Posterior vena cava (tissue), 2 donors: Measurements from ENCODE around the gene RNF125. TPM values are rescaled to one million over a fixed set of nuclear protein-coding genes. Genes with fewer than 3 reads are reported as not detected.
"Not testable (repeated sequence)": the region's sequence is repeated elsewhere in the genome, so short reads cannot be mapped to it uniquely, and the experiment has no call there.

Experiments
- DNase-seq: peaks from one replicate; pipeline ENCODE4 v3.0.0-alpha.2; 2020; ENCODE audit warnings: low spot score
- intact Hi-C, 2 donors: fragments of 100-400 bp; cut with DNase I; formaldehyde crosslinking; loops; one replicate each; pipeline versions ENCODE4 v1.14.1 to v1.14.2; 2022 to 2023
- total RNA-seq, 2 donors: library from RNA; stranded (reverse); fragmentation: NEBNext Ultra II Directional; extraction: Animal tissue kit (Norgen Biotek cat#: 25700); gene quantifications; one replicate each; pipeline ENCODE4 v1.2.1, GENCODE V29; 2021
- donor health status: DM: yes; HTN: yes; CAD: no.
- donor health status: DM: yes; HTN: yes; CAD: no.

RNF125 gene
- total RNA-seq, 2 donors from 2014 or later, result 3.7 to 9.0 TPM

DNA sequence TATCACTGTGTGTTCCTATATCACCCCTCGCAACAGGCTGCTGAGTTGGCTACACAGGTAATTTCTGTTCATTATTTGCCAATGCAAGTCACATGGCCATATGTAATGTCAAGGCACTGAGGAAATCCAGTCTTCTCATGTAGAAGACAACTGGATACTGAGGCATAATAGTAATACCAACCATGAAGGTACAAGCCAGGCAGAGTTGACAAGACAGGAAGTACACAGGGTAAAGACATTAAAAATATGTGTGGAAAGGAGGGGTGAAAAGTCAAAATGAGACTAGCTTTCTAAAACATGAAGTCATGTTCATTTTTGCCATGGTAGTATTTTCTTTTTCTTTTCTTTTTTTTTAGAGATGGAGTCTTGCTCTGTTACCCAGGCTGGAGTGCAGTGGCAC, 55.6 kb downstream of the RNF125 start:
- intact Hi-C loops, result no loop called here
- no peak for DNase-seq

- intact Hi-C loops, result no loop called here
Observed at GRCh38 chr18:32078845-32079244, 60.2 kb downstream of the RNF125 start.

GRCh38 chr18:32081881-32082280, 63.3 kb downstream of the RNF125 start:
- intact Hi-C loops, result loop anchor here in 1 of 2 donors (10.0 kb wide), 1 partner anchor 137 kb away; the partner anchor contains the start of gene TRAPPC8
- no peak for DNase-seq

More at GRCh38 chr18:32078845-32079244, 60.2 kb downstream of the RNF125 start:
- DNase-seq, result no peak

GRCh38 chr18:32083781-32084180, 65.2 kb downstream of the RNF125 start:
- no peak for DNase-seq
- intact Hi-C loops, result loop anchor here in 1 of 2 donors (10.0 kb wide), 1 partner anchor 139 kb away; the partner anchor contains the start of gene TRAPPC8

DNA sequence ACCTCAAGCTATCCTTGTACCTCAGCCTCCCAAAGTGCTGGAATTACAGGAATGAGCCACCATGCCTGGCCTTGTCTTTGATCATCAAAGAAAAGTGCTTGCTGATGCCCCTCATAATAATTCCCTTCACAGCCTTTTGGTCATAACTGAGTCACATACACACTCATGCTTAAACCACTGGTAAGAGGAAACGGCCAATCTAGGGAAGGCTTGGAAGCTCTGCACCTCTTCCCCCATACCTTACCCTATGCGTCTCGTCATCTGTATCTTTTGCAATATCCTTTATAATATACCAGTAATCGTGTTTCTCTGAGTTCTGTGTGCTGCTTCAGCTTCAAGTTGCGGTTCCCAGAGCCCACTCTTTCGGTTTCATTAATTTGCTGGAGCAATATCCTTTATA, 68.3 kb downstream of the RNF125 start:
- intact Hi-C loops, result loop anchor here in 1 of 2 donors (10.0 kb wide), 1 partner anchor 142 kb away; the partner anchor contains the start of gene TRAPPC8
- DNase-seq, result no peak

GRCh38 chr18:32090831-32091230, 72.2 kb downstream of the RNF125 start:
- not testable (repeated sequence) for DNase-seq
- intact Hi-C loops, result loop anchor here in 1 of 2 donors (5.0 kb wide), 1 partner anchor 259 kb away; no protein-coding TSS in a partner anchor

GRCh38 chr18:32091325-32091723, 72.7 kb downstream of the RNF125 start:
- no peak for DNase-seq
- intact Hi-C loops, result loop anchor here in 1 of 2 donors (5.0 kb wide), 1 partner anchor 259 kb away; no protein-coding TSS in a partner anchor

- intact Hi-C loops, result loop anchor here in 1 of 2 donors (5.0 kb wide), 1 partner anchor 260 kb away; no protein-coding TSS in a partner anchor
- peak; percentile 96 for DNase-seq
Observed at GRCh38 chr18:32091724-32092421, 73.2 kb downstream of the RNF125 start, which contains the start of gene RNF138. Gene RNF138 (plus strand): TSS chr18:32091874. CDS start chr18:32092777, 903 bp downstream.

DNA sequence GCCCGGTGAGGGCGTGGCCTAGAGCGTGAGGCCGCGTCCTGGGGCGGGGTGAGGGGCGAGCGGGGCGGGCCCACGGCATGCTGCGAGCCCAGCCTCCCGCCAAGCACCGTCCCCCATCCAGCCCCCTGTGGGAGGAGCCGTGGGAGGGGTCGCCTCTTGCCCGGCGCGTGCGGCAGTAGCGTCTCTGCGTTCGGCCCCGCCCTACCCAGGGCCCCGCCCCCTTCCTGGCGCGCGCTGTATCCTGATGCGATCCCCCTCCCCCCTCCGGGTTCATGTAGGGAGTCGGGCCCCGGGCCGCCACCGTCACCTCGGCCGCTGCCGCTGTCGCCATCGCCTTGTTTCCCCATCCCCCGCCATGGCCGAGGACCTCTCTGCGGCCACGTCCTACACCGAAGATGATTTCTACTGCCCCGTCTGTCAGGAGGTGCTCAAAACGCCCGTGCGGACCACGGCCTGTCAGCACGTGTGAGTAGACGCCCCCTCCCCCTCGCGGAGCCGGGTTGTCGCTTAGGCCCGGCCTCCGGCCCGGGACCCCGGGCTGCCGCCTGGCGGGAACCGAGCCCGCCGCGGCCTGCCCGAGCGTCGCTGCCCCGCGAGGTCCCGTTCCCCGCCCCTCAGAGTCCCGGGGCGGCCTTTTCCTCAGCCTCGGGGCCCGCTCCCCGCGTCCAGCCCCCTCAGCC, 73.9 kb downstream of the RNF125 start:
- intact Hi-C loops, result loop anchor here in 1 of 2 donors (5.0 kb wide), 1 partner anchor 260 kb away; no protein-coding TSS in a partner anchor
- DNase-seq, result peak; percentile 100

GRCh38 chr18:32093102-32093511, 74.5 kb downstream of the RNF125 start:
- peak; percentile 83 for DNase-seq
- intact Hi-C loops, result loop anchor here in 1 of 2 donors (5.0 kb wide), 1 partner anchor 261 kb away; no protein-coding TSS in a partner anchor

DNA sequence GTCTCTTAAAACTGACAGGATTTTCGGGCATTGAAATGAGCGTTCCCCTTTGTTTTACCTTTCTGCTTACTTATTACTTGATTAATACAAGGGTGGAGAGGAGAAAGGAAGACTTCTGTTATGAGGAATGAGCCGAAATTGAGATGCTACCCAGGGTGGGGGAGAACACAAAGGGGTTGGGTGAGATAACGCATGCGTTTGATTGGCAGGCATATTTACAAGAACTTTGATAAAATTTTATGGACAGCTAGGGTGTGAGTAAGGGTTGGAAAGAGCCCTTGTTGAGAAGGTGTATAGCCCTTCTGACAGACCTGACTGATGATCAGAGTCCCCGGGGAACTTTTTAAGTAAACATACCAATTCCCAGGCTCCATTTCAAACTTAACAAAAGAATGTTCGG, 74.9 kb downstream of the RNF125 start:
- DNase-seq, result no peak
- intact Hi-C loops, result loop anchor here in 1 of 2 donors (5.0 kb wide), 1 partner anchor 261 kb away; no protein-coding TSS in a partner anchor

DNA sequence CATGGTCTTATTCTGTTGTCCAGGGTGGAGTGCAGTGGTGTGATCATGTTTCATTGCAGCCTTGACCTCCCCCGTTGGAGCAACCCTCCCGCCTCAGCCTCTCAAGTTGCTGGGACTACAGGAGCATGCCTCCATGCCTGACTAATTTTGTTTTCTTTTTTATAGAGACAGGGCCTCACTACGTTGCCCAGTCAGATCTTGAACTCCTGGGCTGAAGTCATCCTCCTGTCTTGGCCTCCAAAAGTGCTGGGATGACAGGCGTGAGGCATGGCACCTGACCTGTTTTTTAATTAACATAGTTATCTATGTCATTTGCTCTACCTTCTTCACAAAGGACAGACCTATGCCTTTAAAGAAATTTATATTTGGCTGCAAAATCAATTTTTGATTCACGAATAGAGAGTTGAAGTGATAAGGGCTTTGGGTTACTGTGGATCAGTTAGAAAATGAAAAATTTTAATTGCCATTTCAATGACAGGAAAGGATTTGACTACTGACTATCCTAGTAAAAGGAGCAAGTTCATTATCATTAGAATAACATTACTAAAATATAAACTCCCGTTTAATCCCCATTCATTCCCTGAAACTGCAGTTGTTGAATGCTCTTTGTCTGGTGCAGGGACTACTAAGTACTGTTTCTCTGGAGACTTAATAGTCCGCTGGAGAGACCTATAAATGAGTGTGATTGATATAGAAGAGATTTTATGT, 76.7 kb downstream of the RNF125 start:
- intact Hi-C loops, result no loop called here
- no peak for DNase-seq

DNA sequence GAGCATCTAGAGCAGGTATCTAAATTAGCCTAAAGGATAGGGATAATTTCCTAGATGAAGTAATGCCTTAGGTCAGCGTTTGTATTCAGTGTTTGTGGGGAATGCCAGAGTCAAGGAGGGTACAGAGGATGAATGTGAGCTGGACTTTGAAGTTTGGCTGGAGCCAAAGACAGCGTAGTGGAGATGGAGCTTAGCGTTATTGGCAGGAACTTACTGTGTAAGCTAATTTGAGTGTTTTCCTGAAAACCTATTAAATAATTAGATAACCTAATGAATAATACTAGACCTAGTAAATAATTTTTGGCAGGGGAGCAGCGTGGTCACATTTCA, 77.2 kb downstream of the RNF125 start:
- intact Hi-C loops, result no loop called here

DNA sequence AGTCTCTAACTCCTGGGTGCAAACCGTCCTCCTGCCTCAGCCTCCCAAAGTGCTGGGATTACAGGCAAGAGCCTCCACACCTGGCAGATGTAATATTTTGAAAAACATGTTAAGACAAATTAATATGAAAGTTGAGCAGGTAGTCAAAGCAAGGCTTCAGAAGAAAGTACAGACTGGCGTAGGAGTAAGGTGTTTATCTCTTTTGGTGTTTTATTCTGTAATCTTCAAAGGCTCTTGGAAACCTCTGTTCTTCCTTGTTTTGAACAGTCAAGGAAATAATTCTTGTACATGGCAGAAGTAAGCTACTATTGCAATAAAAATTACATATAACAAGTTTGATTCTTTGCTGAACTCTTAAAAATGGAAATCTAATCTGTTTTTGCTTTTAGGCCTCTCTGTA, 78.3 kb downstream of the RNF125 start:
- DNase-seq, result no peak
- intact Hi-C loops, result no loop called here

More for the DNA sequence above, 77.2 kb downstream of the RNF125 start:
- no peak for DNase-seq

- intact Hi-C loops, result no loop called here
- no peak for DNase-seq
Observed at GRCh38 chr18:32104516-32104915, 85.9 kb downstream of the RNF125 start.

- intact Hi-C loops, result no loop called here
- no peak for DNase-seq
Observed at GRCh38 chr18:32110005-32110404, 91.4 kb downstream of the RNF125 start.

GRCh38 chr18:32111706-32112105, 93.1 kb downstream of the RNF125 start:
- DNase-seq, result no peak
- intact Hi-C loops, result no loop called here

DNA sequence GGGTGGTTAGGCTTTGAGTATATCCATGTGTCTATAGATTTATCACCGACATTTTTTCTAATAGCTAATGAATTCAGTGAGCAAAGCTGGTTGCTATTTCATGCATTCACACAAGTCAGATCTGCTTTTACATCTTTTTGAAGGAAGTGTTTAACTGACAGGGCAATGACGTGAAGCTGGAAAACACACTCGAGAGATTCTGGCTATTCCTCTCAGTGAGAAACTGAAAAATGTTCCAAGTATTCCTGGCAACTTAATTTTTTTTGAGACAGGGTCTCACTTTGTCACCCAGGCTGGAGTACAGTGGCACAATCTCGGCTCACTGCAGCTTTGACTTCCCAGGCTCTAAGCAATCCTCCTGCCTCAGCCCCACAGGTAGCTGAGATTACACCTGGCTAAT, 94.2 kb downstream of the RNF125 start:
- intact Hi-C loops, result no loop called here
- no peak for DNase-seq

DNA sequence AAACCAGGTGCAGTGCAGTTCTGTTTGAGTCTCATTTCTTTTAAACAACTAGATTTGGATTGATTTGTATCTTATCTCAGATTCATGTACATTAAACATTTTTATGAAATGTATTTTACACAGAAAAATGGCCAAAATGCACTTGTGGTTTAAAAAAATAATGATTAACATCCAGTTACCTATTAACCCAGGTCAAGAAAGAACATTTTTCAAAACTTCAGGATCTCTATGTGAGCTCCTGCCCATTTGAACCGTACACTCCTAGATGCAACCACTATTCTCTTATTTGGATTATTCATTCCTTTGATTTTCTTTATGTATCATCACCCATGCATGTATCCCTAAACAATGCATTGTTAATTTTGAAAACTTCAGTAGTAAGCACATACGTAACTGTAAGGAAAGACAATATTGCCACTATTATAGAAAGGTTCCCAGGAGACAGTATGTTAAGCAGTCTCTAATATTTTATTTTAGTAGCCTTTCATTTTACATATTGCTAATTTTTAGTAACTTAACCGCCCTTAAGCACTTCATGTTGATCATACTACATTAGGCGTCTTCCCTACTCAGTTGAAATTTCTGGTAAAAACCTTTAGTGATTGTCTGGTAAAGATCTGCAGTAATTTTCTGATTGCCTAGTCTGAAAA, 95.8 kb downstream of the RNF125 start:
- no peak for DNase-seq
- intact Hi-C loops, result no loop called here
